Right ventricle myocardium inferior (tissue), 1 donor: ENCODE measurements around the gene CFAP299. TPM values are rescaled to one million over a fixed set of nuclear protein-coding genes. Genes with fewer than 3 reads are reported as not detected.

Source experiments
- ATAC-seq: fragments of 200-7000 bp; cut with Tn5 transposase; one replicate; pipeline ENCODE4 v1.9.1; 2020; ENCODE audit warnings: mild to moderate bottlenecking, moderate library complexity
- DNase-seq: peaks from one replicate; pipeline ENCODE4 v3.0.0; 2021; ENCODE audit errors: missing footprints
- intact Hi-C: fragments of 100-400 bp; cut with DNase I; formaldehyde crosslinking; loops from one replicate; pipeline ENCODE4 v1.11.0; 2022
- total RNA-seq: library from RNA; stranded (reverse); fragmentation: NEBNext Ultra II Directional; extraction: Animal tissue kit (Norgen Biotek cat#: 25700); gene quantifications from one replicate; pipeline ENCODE4 v1.2.1, GENCODE V29; 2021
- donor health status: DM: no; HTN: yes; CAD: no; lungs with severe emphysema.

Gene CFAP299
- total RNA-seq, 1 donor from 2014 or later: 0.38 TPM

DNA sequence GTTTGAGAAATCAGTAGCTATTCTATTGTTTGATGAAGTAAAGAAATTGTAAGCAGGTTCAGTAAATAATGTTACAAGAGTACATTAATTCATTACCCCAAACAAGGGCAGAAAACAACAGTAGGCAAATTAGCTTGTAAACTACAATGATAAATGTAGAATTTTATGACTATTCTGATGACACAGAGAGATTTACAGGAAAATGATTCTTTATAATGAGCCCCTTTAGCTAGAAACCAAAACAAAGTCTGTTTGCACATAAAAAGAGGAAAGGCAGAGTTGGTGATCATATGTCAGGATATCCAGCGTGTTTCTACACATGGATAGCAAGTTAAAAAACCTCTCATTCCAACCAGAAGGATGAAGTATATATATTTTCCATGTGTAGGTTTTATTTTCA is 204.8 kb downstream of the CFAP299 start:
- DNase-seq (no peak), ATAC-seq (no peak)
- intact Hi-C loops: no loop called here

DNA sequence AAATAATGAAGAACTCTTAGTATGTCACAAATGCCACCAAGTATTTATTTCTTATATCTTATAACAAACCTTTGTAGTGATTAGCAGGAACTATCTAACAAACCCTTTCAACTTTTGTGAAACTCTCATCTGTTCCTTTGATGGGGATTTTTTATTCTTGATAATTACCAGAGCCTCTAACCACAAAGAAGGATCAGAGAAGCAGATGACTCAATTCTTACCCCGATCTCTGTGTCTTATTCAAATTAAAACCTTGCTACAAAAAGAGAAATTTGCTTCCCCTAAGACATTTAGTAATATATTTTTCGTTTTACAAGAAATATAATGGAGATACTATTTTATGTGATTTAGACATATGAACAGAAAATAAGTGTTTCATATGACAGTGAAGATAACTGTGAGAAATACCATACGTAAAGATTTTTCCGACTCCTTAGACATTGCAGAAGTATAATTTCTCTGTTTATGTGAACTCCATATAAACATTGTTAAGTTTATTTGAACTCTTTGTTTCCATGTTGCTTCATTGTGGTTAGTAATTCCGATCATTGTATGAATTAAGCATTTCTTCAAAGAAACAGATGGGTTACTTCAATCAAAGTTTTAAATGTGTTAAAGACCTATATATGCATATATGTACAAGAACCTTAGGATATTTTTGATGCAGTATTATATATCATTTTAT is 205.4 kb downstream of the CFAP299 start:
- DNase-seq (no peak), ATAC-seq (no peak)
- intact Hi-C loops: no loop called here

- ATAC-seq (no peak), DNase-seq (no peak)
- intact Hi-C loops: no loop called here
Measured at GRCh38 chr4:80542747-80543146, 207.2 kb downstream of the CFAP299 start.

- intact Hi-C loops: no loop called here
- ATAC-seq (no peak), DNase-seq (no peak)
Measured at GRCh38 chr4:80560337-80560736, 224.8 kb downstream of the CFAP299 start.

GRCh38 chr4:80566203-80566872 is 230.8 kb downstream of the CFAP299 start:
- DNase-seq (no peak), ATAC-seq (no peak)
- intact Hi-C loops: no loop called here

- ATAC-seq (no peak), DNase-seq (no peak)
- intact Hi-C loops: no loop called here
Measured at GRCh38 chr4:80568891-80569290, 233.4 kb downstream of the CFAP299 start.

- intact Hi-C loops: no loop called here
- no peak for DNase-seq
- no peak for ATAC-seq
Measured at GRCh38 chr4:80576796-80577195, 241.3 kb downstream of the CFAP299 start.

GRCh38 chr4:80578001-80578400 is 242.5 kb downstream of the CFAP299 start:
- ATAC-seq (no peak), DNase-seq (no peak)
- intact Hi-C loops: no loop called here

GRCh38 chr4:80585542-80585941 is 250.0 kb downstream of the CFAP299 start:
- DNase-seq: no peak
- intact Hi-C loops: no loop called here
- ATAC-seq: no peak

DNA sequence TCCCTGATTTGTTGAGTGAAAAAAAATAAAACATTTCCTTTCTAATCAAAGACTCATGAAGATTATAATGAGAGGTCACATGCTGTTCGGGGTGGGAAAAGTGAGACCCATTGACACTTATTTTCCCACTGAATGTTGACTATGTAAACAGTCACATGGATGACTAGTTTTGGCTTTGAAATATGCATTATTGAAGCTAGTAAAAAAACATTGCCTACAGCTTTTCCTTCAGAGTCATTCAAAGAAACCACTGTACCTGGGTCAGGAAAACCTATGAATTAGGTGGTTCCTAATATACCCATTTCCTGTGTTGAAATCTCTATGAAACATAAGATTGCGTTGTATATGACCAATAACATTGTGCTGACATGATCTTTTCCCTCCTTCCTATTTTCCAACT is 251.2 kb downstream of the CFAP299 start:
- ATAC-seq (no peak), DNase-seq (no peak)
- intact Hi-C loops: no loop called here

GRCh38 chr4:80587871-80588385 is 252.4 kb downstream of the CFAP299 start:
- DNase-seq (no peak), ATAC-seq (no peak)
- intact Hi-C loops: no loop called here

DNA sequence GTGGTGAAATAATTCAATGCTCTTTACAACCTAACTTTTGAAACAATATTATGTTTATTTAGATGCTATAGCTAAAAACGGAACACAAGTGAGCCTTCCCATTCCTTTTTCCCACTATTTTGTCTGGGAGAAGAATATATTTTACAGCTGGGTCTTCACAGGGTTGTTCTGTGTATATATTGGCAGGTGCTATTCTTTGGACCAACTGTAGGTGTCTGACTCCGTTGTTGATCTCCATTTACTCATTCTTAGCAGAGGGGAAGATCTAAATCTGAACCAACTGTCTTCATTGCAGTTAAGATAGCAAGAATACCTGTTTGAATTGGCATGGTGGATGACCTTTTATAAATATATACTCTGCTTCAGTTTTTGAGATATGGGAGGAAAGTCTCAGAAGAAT is 257.4 kb downstream of the CFAP299 start:
- DNase-seq (no peak), ATAC-seq (no peak)
- intact Hi-C loops: no loop called here

- ATAC-seq: no peak
- intact Hi-C loops: no loop called here
- DNase-seq: no peak
Measured at GRCh38 chr4:80594701-80595100, 259.2 kb downstream of the CFAP299 start.

GRCh38 chr4:80608281-80608980 is 272.9 kb downstream of the CFAP299 start:
- intact Hi-C loops: no loop called here
- DNase-seq (no peak), ATAC-seq (no peak)

- intact Hi-C loops: no loop called here
- no peak for DNase-seq
Measured at GRCh38 chr4:80610199-80610598, 274.7 kb downstream of the CFAP299 start.

DNA sequence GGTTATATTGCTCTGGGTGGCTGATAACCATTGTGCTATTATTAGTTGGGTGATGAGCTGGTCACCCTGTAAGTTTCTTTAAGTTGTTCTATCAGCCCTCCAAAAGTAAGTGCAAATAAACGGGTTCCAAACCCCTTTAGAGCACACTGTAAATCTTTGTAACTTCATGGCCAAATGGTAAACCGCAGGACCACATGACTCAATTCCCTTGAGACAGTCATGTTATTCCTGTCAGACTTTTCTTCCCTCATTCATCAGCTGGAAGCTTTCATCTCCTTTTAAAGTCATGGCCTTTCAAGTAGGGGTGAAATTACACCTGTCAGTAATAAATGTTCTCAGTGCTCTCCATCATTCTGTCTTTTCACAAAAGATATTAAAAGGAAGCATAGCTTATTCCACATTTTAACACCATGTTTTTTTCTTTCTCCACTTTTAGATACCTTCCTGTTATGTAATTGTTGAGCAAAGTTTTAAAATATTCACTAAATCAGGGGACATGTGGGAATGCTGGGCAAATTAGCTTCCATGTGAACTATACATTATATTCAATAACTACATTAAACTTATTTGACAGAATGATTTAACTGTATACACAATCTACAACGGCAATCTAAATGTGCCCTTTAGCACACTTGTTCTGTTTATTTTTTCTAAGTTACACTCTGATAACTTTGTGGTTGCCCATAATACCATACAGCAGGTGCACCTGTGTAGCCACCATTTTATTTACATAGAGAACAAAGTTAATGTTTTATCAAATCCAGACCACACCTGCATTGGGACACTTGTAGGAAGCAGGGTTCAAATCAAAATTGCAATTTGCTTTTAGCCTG is 275.5 kb downstream of the CFAP299 start:
- ATAC-seq: no peak
- intact Hi-C loops: no loop called here
- no peak for DNase-seq

More at GRCh38 chr4:80610199-80610598, 274.7 kb downstream of the CFAP299 start:
- ATAC-seq: no peak

DNA sequence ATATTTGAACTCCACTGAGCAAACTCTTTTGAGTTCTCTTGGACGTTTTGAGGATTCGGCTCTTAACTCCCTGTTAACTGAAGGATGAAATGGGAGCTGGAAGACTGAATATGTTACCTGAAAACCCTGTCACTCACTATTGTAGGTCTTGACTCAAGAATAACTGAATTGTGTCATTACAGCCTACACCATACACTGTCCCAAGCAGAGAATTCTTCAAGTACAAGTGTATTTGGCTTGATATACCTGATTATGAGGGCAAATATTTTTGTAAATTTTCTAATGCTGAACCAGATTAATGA is 276.1 kb downstream of the CFAP299 start:
- intact Hi-C loops: no loop called here

DNA sequence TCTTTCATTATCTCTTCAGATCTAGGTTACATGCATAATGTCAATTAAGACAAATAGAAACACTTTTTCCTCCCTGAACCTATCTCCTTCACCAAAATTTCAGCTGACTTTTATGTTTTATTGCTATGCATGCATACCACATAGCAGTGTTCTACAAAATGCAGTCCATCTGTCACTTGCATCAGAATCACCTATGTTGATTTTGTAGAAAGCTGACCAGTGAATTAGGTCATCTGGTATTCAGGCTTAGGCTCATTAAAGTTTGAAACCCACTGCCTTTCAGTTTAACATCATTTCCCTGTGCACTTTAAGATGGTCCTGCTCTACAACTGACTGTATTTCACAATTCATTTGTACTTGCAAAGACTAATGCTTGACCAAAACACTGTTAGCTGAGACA is 277.9 kb downstream of the CFAP299 start:
- ATAC-seq: no peak
- no peak for DNase-seq
- intact Hi-C loops: no loop called here

More for the DNA sequence above, 276.1 kb downstream of the CFAP299 start:
- DNase-seq (no peak), ATAC-seq (no peak)

DNA sequence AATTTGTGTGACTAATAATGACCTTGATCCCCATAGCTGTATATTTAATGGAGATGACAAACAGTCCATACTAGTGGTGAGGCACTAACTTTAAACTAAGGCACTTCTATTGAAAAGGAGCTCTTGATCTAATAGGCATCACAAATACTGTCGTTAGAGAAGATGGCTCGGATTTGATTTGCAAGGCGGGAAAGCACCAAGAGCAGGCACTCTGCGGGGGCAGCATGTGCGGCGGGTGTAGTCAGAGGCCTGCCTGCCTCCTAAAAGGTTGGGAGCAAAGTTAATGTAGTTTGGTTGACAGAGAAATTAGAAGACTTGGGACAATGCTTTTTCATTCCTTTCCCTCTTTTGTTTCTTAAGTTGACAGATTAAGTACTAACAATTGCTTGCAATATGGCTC is 278.8 kb downstream of the CFAP299 start:
- ATAC-seq (no peak), DNase-seq (no peak)

More for the DNA sequence above, 278.8 kb downstream of the CFAP299 start:
- intact Hi-C loops: no loop called here
